Astrocyte of the cerebellum (primary cell): ENCODE data around the gene TMC5.

Experiments used
- DNase-seq: peaks from one replicate; pipeline ENCODE4 v3.0.0-alpha.2; 2011; ENCODE audit warnings: low read depth
- H3K4me3 ChIP-seq: 2 replicates; pipeline ENCODE4 v1.5.1; 2011; ENCODE audit warnings: mild to moderate bottlenecking, low read depth, low read length, moderate library complexity
- in situ Hi-C: cut with HindIII; loops from 2 replicates; pipeline ENCODE4 v1.10.0; 2017; ENCODE audit warnings: low sequenced_read_pairs
- TF ChIP-seq, protein P1 (sequence below): IDR thresholded peaks from 2 replicates; pipeline ENCODE4 v1.5.1; 2012; ENCODE audit warnings: low read length, low read depth, moderate library complexity, mild to moderate bottlenecking; ENCODE audit errors: missing control alignments

TMC5 gene

DNA sequence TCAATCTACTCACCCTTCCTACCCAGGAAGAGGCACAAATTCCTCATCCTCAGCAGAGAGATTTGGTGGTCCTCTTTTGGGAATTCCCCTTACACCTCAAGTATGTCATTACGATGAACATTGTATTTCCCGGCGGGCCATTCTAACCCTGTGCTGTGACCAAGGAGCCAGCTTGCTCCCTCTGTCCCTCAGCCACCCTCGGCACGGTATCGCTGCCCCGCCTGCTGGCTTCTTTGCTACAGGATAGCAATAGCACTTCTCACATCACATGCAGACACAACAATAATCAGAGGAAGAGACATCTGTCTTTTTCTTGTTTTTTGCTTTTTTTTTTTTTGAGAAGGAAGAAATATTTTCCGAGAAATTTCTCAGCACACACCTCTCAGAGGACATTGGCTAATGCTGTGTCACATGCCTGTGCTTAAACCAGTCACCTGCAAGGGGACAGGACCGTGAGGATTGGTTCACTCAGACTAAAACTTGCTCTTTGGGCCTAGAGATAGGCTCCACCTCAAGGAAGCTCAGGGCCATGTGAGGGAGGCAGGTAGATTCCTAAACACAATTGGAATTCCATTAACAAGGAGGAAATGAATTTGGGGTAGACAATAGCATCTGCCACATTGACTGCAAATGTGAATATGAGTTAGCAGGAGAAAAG lies 41.2 kb downstream of the TMC5 start:
- TF ChIP-seq, protein P1, sequence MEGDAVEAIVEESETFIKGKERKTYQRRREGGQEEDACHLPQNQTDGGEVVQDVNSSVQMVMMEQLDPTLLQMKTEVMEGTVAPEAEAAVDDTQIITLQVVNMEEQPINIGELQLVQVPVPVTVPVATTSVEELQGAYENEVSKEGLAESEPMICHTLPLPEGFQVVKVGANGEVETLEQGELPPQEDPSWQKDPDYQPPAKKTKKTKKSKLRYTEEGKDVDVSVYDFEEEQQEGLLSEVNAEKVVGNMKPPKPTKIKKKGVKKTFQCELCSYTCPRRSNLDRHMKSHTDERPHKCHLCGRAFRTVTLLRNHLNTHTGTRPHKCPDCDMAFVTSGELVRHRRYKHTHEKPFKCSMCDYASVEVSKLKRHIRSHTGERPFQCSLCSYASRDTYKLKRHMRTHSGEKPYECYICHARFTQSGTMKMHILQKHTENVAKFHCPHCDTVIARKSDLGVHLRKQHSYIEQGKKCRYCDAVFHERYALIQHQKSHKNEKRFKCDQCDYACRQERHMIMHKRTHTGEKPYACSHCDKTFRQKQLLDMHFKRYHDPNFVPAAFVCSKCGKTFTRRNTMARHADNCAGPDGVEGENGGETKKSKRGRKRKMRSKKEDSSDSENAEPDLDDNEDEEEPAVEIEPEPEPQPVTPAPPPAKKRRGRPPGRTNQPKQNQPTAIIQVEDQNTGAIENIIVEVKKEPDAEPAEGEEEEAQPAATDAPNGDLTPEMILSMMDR, result no peak
- no peak for DNase-seq
- in situ Hi-C loops, result no loop called here
- H3K4me3 ChIP-seq, result no peak overlapping the region

DNA sequence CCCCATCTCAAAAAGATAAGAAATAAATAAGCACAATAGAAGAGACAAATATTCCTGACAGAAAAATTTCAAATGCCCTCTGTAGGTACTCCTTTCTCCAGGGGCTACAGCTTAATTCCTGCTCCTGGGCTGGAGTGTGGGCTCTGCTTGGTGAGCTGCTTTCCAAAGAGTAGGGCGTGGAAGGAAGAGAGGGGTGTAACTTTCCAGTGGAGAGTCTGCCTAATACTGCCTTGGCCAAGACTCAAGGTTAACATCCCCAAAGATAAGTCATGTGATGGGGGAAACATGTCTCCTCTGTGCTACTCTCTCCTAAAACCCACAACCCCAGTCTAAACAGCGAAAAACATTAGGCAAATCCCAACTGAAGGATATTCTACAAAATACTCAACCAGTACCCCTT lies 42.7 kb downstream of the TMC5 start:
- DNase-seq, result no peak
- TF ChIP-seq, protein P1, result no peak
- in situ Hi-C loops, result no loop called here
- no peak overlapping the region for H3K4me3 ChIP-seq

DNA sequence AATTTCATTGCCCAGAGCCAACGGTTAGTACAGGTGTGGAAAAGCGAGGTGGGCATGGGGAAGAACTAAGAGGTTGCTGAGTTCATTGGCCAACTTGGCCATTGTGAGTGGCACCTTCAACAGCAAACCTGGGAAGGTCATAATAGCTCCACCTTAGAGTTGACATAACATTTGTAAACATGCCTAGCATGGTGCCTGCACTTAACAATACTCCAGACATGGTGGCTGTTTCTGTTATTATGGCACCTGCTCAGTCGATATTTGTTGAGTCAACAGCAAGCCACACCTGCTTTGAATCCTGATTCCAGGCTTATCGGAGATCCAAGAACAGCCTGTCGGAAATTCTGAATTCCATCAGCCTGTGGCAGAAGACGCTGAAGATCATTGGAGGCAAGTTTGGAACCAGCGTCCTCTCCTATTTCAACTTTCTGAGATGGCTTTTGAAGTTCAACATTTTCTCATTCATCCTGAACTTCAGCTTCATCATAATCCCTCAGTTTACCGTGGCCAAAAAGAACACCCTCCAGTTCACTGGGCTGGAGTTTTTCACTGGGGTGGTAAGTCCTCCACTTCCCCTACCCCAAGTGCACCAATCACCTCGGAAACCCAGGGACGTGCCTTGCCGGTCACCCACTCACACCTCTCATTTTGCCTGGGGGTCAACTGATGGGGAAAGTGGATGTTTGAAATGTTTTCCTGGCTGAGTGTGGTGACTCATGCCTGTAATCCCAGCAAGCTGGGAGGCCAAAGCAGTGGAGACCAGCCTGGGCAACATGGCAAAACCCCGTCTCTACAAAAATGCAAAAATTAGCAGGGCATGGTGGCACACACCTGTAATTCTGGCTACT lies 46.0 kb downstream of the TMC5 start:
- no peak overlapping the region for H3K4me3 ChIP-seq
- in situ Hi-C loops, result no loop called here
- TF ChIP-seq, protein P1, result no peak
- no peak for DNase-seq

DNA sequence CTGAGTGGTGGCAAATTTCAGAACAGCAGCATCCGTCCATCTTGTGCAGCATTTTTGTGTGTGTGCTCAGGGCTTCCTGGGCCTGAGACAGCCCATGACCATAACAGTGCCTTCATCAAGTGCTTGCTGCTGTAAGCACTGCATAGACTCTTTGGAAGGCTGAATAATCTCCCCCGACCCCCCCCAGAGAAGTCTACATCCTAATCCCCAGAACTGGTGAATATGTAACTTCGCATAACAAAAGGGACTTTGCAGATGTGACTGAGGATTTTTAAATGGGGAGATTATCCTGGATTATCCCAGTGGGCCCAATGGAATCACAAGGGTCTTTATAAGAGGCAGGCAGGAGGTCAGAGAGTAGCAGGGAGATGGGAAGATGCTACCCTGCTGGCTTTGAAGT lies 50.6 kb downstream of the TMC5 start:
- in situ Hi-C loops, result no loop called here
- TF ChIP-seq, protein P1, result no peak
- no peak for DNase-seq
- H3K4me3 ChIP-seq, result no peak overlapping the region

DNA sequence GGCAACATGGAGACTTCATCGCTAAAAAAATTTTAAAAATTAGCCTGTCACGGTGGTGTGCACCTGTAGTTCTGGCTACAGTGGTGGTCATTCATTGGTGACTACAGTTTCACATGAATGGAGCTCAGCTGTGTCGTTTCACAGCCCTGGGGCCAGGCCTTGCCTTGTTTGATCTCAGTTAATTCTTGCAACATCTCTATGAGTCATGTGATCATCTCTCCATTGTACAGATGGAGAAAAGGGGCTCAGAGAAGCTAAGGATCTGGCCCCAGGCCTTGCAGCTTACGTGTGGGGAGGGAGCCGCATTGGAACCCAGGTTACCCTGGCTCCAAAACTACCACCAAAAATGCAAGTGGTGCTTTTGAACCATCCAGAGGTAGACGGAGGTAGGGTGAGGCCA lies 54.8 kb downstream of the TMC5 start:
- in situ Hi-C loops, result no loop called here
- no peak overlapping the region for H3K4me3 ChIP-seq

DNA sequence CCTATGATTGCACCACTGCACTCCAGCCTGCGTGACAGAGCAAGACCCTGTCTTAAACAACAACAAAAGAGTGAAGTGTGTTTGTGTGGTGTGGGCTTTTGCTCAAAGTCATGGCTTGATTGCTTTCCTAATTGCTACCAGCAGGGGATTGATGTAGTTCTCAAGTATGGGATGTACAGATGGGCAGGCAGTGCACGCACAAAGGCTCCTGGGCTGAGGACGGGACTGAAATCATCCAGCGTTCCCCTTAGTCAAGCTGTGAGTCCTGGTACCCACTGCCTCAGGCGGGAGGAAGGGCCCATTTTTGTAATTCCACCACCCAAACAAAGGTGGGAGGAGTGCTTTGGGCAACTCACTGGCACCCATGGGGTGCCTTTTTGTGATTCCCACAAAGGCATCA lies 56.9 kb downstream of the TMC5 start:
- no peak for DNase-seq
- TF ChIP-seq, protein P1, result no peak
- in situ Hi-C loops, result no loop called here
- no peak overlapping the region for H3K4me3 ChIP-seq

More for the DNA sequence above, 54.8 kb downstream of the TMC5 start:
- TF ChIP-seq, protein P1, result no peak
- no peak for DNase-seq
